GM12873 (cell line): Measurements from ENCODE around the gene TEAD1.

Source experiments
- CTCF ChIP-seq: IDR thresholded peaks from 2 replicates; pipeline ENCODE4 v1.5.1; 2012; ENCODE audit warnings: low read depth, mild to moderate bottlenecking, moderate library complexity, low read length, control low read depth; ENCODE audit not compliant: insufficient read depth; ENCODE audit errors: missing control alignments

Gene TEAD1

GRCh38 chr11:12673924-12674570, at the start of gene TEAD1:
Gene TEAD1, plus strand, starts transcription at chr11:12674421.
- no peak for TF ChIP-seq CTCF

GRCh38 chr11:12624595-12624994, 49.6 kb upstream of the TEAD1 start:
- no peak for TF ChIP-seq CTCF

- no peak for TF ChIP-seq CTCF
Observed at GRCh38 chr11:12625438-12626071, 48.7 kb upstream of the TEAD1 start.

- no peak for TF ChIP-seq CTCF
Observed at GRCh38 chr11:12626616-12627015, 47.6 kb upstream of the TEAD1 start.

- TF ChIP-seq CTCF = no peak
Observed at GRCh38 chr11:12628314-12628713, 45.9 kb upstream of the TEAD1 start.

- TF ChIP-seq CTCF = no peak
Observed at GRCh38 chr11:12629601-12630313, 44.5 kb upstream of the TEAD1 start.

GRCh38 chr11:12631651-12632050, 42.6 kb upstream of the TEAD1 start:
- no peak for TF ChIP-seq CTCF
